ENCODE results near the gene ZGPAT.
A peak's percentile ranks its signal among the peaks of the same experiment; 100 is the strongest.
"Not testable (repeated sequence)": the region's sequence is repeated elsewhere in the genome, so short reads cannot be mapped to it uniquely, and the experiment has no call there.

The ZGPAT gene

DNA sequence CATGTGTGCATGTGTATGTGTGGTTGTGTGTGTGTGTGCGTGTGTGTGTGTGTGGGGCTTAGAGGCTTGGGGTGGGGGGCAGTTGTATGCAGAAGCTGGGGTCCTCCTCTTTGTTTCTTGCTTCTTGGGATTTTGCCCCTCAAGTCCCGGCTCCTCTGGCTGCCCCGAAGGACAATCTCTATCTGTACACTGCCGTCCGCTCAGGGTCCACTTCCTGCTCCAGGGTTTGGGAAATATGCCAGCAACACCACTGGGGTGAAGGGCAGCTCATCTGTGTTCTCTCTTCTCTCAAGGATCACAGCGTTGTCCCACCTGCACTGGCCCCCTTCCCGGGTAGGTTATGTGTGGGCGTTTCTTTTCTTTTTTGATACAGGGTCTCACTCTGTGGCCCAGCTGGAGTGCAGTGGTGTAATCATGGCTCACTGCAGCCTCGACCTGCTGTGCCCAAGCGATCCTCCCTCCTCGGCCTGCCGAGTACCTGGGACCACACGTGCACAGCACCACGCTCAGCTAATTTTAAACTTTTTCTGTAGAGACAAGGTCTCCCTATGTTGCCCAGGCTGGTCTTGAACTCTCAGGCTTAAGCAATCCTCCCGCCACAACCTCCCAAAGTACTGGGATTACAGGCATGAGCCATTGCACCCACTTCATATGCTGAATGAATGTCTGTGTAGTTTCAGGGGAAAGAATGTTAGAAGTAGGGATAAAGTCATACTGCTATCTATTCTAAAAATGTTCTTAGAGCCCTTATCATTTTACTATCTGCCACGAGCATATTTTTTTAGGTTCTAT, 57.4 kb downstream of the ZGPAT start:
- no peak for DNase-seq (ENCODE audit: low read depth in 2 of 2)

DNA sequence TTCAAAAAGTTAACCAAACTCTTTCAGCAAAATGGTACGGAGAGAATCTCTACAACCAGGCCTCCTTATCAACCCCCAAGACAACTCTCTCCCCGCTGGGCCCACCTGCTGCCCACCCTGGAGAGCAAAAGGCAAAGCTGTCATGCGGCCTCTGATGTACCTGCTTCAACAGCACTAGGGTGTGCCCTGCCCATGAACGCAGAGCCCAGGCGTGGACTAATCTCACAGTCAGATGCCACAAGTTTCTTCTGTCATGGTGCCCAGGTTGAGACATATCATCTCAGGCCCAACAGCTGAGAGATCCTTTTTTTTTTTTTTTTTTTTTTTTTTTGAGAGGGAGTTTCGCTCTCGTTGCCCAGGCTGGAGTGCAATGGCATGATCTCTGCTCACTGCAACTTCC, 58.1 kb downstream of the ZGPAT start:
- DNase-seq (ENCODE audit: low read depth in 2 of 2) = no peak

DNA sequence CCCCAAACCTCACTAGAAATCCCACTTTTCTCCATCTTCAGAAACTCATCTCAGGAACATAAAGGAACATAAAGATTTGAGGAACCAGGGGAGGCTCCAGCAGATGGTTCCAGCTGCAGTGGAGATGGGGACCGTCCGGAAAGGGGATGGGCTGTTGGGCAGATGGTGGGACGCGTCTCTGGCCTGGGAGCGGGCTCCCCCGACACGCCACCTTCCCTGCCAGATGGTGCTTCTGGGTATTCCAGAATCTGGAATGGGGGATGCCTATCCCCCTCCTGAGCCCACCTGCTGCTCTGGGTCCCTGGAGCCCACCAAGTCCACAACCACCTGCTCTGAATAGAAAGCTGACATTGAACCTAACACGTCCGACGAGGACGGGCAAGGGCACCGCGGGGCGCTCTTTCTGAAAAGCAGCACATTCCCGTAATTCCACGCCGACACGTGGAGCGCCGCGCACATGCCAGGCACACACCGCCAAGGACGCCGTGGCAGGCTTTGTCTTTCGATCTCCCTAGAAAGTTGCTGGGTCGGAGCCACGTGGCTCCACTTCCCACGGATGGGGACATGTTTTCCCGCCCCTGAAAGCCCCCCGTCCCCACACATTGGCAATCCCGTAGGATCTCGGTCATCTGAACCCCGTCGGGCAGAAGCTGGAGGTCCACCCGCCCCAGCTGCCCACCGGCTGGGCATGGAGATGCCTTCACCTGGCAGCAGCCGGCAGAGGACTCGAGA, 59.0 kb downstream of the ZGPAT start:
- no peak for DNase-seq (ENCODE audit: low read depth in 2 of 2)

DNA sequence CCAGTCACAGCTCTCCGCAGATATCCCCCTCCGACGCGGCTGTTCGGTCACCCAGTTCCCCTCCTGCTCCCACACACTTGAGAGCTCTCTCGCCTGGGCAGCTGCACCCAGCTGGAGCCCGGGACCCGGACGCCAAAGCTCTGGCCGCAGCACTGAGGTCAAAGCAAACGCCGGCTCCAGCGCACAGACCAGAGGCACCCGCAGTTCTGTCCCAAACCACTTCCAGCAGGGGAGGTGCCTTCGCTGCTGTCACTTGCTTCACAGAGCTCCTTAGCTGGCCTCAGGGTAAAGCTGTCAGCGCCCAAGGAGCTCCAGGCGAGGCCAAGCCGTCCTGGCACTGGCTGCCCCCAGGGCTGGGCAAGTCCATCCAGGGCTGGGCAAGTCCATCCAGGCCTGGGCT, 59.6 kb downstream of the ZGPAT start:
- no peak for DNase-seq (ENCODE audit: low read depth in 2 of 2)

GRCh38 chr20:63767886-63768285, 60.0 kb downstream of the ZGPAT start:
- no peak for DNase-seq (ENCODE audit: low read depth in 2 of 2)

- no peak for DNase-seq (ENCODE audit: low read depth in 2 of 2)
Measured at GRCh38 chr20:63768591-63769515, 61.0 kb downstream of the ZGPAT start.

- DNase-seq (ENCODE audit: low read depth in 2 of 2) = no peak
Measured at GRCh38 chr20:63769891-63770474, 62.1 kb downstream of the ZGPAT start.

DNA sequence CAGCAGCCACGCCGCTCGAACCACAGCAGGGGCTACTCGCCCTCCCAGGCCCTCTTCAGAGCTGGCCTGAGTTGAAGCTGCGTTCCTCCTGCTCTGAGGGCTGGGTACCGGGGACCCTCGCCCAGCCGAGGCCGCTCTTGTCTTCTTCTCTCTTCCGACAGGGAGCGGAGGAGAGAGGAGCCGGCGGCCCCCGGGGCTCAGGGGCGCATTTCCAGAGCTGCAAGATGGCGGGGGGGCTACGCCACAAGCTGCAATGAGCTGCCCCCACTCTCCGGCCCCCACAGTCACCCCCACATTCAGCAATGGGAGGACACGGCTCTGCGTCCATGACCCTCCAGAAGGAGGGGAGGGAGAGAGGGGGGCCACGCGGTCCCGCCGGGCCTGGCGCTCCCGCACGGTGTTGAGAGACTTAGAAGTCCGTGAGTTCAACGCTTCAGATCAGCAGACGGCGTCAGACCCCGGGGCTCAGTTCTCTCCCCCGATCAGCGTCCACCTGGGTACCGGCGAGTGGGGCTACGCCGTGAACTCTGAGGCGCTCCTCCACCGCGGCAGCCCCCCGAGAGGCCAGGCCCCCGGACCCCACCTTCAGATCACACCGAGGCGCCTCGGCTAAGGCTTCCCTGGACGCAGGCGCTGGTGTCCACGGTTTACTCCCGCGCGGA, 63.3 kb downstream of the ZGPAT start:
- no peak for DNase-seq (ENCODE audit: low read depth in 2 of 2)

GRCh38 chr20:63772781-63773518, 65.1 kb downstream of the ZGPAT start:
- DNase-seq (ENCODE audit: low read depth in 2 of 2) = no peak

DNA sequence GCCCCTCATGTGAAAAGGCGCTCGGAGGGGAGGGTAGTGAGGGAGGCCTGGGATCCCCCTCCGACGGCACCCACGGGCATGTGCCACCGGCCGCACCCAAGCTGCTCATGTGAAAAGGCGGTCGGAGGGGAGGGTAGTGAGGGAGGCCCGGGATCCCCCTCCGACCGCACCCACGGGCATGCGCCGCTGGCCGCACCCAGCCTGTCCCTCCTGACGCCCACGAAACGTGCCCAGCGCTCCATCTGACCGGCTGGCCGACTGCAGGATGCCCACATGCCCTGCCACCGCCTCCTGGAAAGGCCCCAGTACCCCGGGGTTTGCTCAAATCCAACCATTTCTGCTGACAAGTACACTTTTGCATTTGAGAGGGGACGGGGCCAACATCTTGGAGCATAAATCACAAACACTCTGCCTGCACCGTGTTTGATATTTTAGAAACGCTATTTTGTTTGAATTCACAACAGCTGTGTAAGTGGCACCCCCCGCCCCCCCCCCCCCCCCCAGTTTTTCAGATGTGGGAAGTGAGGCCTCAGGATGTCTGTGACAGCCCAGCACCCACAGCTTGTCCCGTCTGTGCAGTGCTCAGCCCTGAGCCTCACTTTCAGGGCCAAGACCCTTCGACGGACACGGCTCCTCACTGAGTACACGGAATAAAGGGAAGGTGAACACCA, 65.9 kb downstream of the ZGPAT start:
- DNase-seq (ENCODE audit: low read depth in 2 of 2) = no peak

DNA sequence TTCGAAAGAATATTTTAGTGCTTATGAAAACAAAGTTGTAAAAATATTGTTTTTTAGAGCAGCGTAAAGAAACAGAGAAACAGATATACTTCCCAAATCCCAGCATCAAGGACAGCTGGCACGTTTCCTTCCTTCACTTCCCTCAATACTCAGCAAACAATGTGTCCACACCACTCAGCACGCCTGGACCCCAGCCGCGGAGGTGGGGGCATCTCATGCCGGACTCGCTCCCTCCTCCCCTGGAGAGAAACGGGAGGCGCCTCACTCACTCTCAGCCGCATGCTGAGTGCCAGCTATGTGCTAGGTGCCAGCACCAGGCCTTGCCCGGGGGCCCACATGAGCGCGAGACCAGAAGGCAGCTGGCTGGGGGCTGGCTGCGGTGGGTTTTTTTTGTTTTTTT, 66.5 kb downstream of the ZGPAT start:
- no peak for DNase-seq (ENCODE audit: low read depth in 2 of 2)

GRCh38 chr20:63775096-63775978, 67.5 kb downstream of the ZGPAT start:
- DNase-seq (ENCODE audit: low read depth in 2 of 2) = peak in 1 of 2 experiments; percentile 26

- DNase-seq (ENCODE audit: low read depth in 2 of 2) = not testable (repeated sequence)
Measured at GRCh38 chr20:63776875-63777274, 69.0 kb downstream of the ZGPAT start.

- DNase-seq (ENCODE audit: low read depth in 2 of 2) = no peak
Measured at GRCh38 chr20:63777614-63778013, 69.8 kb downstream of the ZGPAT start.

DNA sequence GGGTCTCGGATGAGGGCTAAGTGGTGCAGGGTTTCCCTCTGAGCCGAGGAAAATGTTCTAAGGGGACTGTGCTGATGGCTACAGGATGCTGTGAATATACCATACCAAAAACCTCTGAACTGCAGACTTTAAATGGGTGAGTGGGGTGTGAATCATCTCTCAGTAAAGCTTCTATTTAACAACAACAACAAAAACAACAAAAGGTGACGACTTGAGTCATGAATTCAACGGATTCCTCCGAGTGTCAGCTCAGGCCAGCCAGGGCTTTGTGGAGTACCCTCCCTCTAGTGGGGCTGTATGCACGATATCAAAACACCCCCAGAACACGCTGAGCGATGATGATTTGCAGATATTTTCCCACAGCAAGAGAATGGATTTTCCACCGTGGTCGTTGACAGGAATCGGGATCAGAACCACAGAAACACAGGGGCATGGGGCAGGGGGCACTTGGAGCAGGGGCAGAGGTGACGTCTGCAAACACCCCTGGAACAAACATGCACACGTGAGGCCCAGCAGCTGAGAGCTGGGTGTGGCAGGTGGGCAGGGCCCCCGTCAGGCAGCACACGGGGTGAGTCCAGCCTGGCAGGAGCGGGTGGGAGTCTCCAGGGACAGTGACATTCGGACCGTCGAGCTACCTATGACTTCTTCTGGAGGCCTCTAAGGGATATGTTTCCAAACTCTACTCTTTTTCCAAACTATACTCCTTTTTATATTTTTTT, 70.4 kb downstream of the ZGPAT start:
- DNase-seq (ENCODE audit: low read depth in 2 of 2) = no peak

DNA sequence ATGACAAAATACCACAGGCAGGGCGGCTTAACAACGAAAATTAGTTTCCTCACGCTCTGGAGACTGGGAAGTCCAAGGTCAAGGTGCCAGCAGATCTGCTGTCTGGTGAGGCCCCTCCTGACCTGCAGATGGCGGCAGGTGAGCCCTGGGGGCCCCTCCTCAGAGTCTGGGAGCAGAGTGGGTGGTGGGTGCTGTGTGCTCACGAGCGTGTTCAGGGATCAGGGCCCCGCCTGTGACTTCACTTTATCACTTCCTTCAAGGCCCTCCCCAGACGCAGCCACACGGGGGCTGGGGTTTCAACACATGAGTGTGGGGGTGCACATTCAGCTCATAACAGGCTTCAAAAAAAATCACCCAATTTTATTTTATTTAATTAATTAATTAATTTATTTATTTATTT, 71.0 kb downstream of the ZGPAT start:
- DNase-seq (ENCODE audit: low read depth in 2 of 2) = no peak

- no peak for DNase-seq (ENCODE audit: low read depth in 2 of 2)
Measured at GRCh38 chr20:63781181-63781580, 73.3 kb downstream of the ZGPAT start.

- no peak for DNase-seq (ENCODE audit: low read depth in 2 of 2)
Measured at GRCh38 chr20:63782051-63782471, 74.2 kb downstream of the ZGPAT start.
